Measurements from ENCODE around the gene PHLDB3. TPM values are rescaled to one million over a fixed set of nuclear protein-coding genes. Genes with fewer than 3 reads are reported as not detected.
A peak's percentile ranks its signal among the peaks of the same experiment; 100 is the strongest.

PHLDB3 gene
- total RNA-seq (2014; rRNA removed) (29.0 and 36.0 TPM in 2 replicates), Bru-seq, nascent RNA (percentile 51 among the genes with signal in this experiment), BruChase-seq, experiment 1, labeled RNA remaining after a 6-hour chase (percentile 52 among the genes with signal in this experiment), BruChase-seq, experiment 2, labeled RNA remaining after a 2-hour chase (percentile 53 among the genes with signal in this experiment)
- long read RNA-seq, partial matches to known transcripts = 7 of 16 reads
- long read RNA-seq, other reads (novel, unspliced or antisense) = 9 of 16 reads

DNA sequence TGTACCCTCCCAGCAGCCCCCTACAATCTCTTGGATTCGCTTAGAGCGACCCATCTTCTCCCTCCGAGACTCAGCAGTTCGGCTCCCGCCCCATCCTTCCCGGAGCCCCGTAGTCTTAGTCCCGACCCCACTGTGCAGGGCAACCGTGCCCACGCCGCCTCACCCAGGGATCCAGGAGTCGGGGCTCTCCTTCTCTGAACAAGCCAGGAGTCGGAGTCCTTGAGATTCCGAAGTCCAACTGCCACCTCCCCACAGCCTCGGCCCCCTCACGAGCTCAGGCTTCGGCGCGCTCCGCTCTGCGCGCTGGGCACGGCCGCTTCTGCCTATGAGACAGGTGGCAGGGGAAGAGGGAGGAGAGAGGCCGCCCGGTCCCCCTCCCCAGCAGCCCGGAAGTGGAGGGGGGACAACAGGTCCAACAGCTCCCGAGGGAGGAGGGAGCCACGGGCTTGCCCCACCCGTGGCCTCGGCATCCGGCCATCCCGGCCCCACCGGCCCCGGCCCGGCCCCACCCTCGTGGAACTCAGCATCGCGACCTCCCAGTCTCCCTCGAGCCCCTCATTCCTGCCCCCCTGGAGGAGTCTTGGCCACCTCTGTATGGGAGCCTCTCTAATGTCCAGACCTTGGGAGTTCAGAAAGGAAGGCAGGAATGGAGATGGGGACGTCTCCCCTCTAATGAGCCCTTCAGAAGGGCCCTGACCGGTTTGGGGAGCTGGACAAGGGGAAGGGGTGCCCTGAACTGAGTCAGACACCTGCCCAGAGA, at the start of gene PHLDB3:
TSS of gene PHLDB3 (minus strand) at position 321 of the 760 bp plus-strand sequence. CDS start 628 bp downstream, outside the sequence.
- ChIA-PET POLR2A (ENCODE audit: unreplicated experiment) (interaction anchor here (0.6 kb wide), 1 partner anchor 28 kb away, joined by 6 read pairs; no protein-coding TSS in a partner anchor), CTCF (interaction anchor here (0.6 to 1.9 kb wide), 3 partner anchors 15 to 72 kb away, joined by 3 to 14 read pairs (median 4); no protein-coding TSS in a partner anchor)
- DNase-seq (peak; percentile 17), ATAC-seq (peak; percentile 54)
- Histone ChIP-seq H3K9ac (ENCODE audit: low read length) (peak within 1 kb of the TSS; percentile 69), H3F3A (ENCODE audit: low read length, unreplicated experiment) (no peaks in the 10 kb centered on the region), H3K36me3 (ENCODE audit: low read depth, low read length) (no peaks in the 10 kb centered on the region), H3K9me2 (replicated peaks; ENCODE audit: low read length) (no peaks in the 10 kb centered on the region), H3K4me2 (ENCODE audit: low read length) (peak within 1 kb of the TSS; percentile 97), H3K4me3 (ENCODE audit: low read length) (peak within 1 kb of the TSS; percentile 84), H4K20me1 (ENCODE audit: low read length) (no peaks in the 10 kb centered on the region), H3K9me3 (ENCODE audit: low read length) (no peaks in the 10 kb centered on the region), H3K27me3 (ENCODE audit: low read length) (no peaks in the 10 kb centered on the region), H2AFZ (ENCODE audit: low read length) (peak within 1 kb of the TSS; percentile 99), H3K4me1 (ENCODE audit: insufficient read depth, low read length) (0 out of 2 replicates have a peak, but pooled peaks cover 9% of the 10 kb centered on the region), H3K27ac (ENCODE audit: low read length) (no peak within 1 kb of the TSS), H3K79me2 (ENCODE audit: low read length) (no peaks in the 10 kb centered on the region)
- BruUV-seq (replicated peaks) = no TSS peak
- intact Hi-C loops (cut with micrococcal nuclease) = loop anchor here (5.0 kb wide), 2 partner anchors 42 to 57 kb away; no protein-coding TSS in a partner anchor
- no peak for TF ChIP-seq EZH2phosphoT487 (IDR thresholded peaks at IDR 0.05; ENCODE audit: borderline replicate concordance, low read length)
- TF ChIP-seq, protein P1, sequence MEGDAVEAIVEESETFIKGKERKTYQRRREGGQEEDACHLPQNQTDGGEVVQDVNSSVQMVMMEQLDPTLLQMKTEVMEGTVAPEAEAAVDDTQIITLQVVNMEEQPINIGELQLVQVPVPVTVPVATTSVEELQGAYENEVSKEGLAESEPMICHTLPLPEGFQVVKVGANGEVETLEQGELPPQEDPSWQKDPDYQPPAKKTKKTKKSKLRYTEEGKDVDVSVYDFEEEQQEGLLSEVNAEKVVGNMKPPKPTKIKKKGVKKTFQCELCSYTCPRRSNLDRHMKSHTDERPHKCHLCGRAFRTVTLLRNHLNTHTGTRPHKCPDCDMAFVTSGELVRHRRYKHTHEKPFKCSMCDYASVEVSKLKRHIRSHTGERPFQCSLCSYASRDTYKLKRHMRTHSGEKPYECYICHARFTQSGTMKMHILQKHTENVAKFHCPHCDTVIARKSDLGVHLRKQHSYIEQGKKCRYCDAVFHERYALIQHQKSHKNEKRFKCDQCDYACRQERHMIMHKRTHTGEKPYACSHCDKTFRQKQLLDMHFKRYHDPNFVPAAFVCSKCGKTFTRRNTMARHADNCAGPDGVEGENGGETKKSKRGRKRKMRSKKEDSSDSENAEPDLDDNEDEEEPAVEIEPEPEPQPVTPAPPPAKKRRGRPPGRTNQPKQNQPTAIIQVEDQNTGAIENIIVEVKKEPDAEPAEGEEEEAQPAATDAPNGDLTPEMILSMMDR (conservative IDR thresholded peaks at IDR 0.05; ENCODE audit: low read depth, low read length) = peak; percentile 42

DNA sequence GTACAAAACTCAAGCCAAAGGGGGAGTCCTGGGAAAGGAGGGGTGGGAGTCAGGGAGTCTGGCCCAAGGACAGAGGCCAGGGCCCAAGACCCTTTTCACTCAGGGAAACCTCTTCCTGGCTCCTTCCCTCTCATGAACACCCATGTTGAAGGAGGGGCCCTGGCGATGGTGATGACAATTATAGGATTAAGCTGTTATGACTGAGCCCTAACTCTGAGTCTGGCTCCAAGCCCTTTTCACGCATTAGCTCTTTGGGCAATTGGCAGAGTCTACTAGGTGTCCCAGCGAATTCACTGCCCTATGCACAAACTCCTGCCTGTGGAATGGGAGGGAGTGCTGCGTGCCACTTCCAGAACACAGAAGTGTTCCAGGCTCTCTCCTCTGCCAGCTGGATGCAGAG, 49.1 kb upstream of the PHLDB3 start:
- H3K79me2 ChIP-seq (ENCODE audit: low read length) = no peaks in the 10 kb centered on the region
- H3K9me3 ChIP-seq (ENCODE audit: low read length) = no peaks in the 10 kb centered on the region
- no TSS peak for BruUV-seq (replicated peaks)
- H3K9me2 ChIP-seq (replicated peaks; ENCODE audit: low read length) = no peaks in the 10 kb centered on the region
- H3F3A ChIP-seq (ENCODE audit: low read length, unreplicated experiment) = no peaks in the 10 kb centered on the region
- DNase-seq (no peak), ATAC-seq (no peak)
- no peaks in the 10 kb centered on the region for H3K4me1 ChIP-seq (ENCODE audit: insufficient read depth, low read length)
- H2AFZ ChIP-seq (ENCODE audit: low read length) = no peak overlapping the region
- TF ChIP-seq, protein P1 (conservative IDR thresholded peaks at IDR 0.05; ENCODE audit: low read depth, low read length) = no peak
- TF ChIP-seq EZH2 (IDR thresholded peaks at IDR 0.05; ENCODE audit: low read length, unreplicated experiment) (no peak), EZH2phosphoT487 (IDR thresholded peaks at IDR 0.05; ENCODE audit: borderline replicate concordance, low read length) (no peak)
- ChIA-PET CTCF (no interaction called here), POLR2A (ENCODE audit: unreplicated experiment) (no interaction called here)
- H3K27ac ChIP-seq (ENCODE audit: low read length) = no peak overlapping the region
- H3K36me3 ChIP-seq (ENCODE audit: low read depth, low read length) = no peaks in the 10 kb centered on the region
- no peak overlapping the region for H3K4me2 ChIP-seq (ENCODE audit: low read length)
- no peak overlapping the region for H3K9ac ChIP-seq (ENCODE audit: low read length)
- no peaks in the 10 kb centered on the region for H3K27me3 ChIP-seq (ENCODE audit: low read length)
- no peaks in the 10 kb centered on the region for H4K20me1 ChIP-seq (ENCODE audit: low read length)
- no peak overlapping the region for H3K4me3 ChIP-seq (ENCODE audit: low read length)
- intact Hi-C loops (cut with micrococcal nuclease) = no loop called here

Measured in PC-3 (cell line).